Activated CD4-positive, alpha-beta memory T cell treated with anti-CD3 and anti-CD28 coated beads for 36 hours (primary cell): Measurements from ENCODE around the gene NCKAP5. TPM values are rescaled to one million over a fixed set of nuclear protein-coding genes. Genes with fewer than 3 reads are reported as not detected.

Experiments used
- CTCF ChIA-PET: fragments of 350-600 bp; sonication (Branson Sonifier 250); formaldehyde crosslinking; loops from one replicate; lab custom pipeline; 2021; ENCODE audit warnings: antibody characterized with exemption, inconsistent platforms; lab: Charles Lee
- POLR2A ChIA-PET: fragments of 350-600 bp; sonication (Branson Sonifier 250); formaldehyde crosslinking; loops from one replicate; lab custom pipeline; 2021; ENCODE audit warnings: antibody characterized with exemption; lab: Charles Lee
- DNase-seq: peaks from one replicate; pipeline ENCODE4 v3.0.0-alpha.2; 2020
- H3K27ac Mint-ChIP-seq: one replicate; pipeline ENCODE4 v1.8.0; 2021; ENCODE audit warnings: mixed read lengths
- H3K27me3 Mint-ChIP-seq: one replicate; pipeline ENCODE4 v1.8.0; 2021; ENCODE audit warnings: mixed read lengths
- H3K36me3 Mint-ChIP-seq: one replicate; pipeline ENCODE4 v1.8.0; 2021; ENCODE audit warnings: mixed read lengths
- H3K4me1 Mint-ChIP-seq: one replicate; pipeline ENCODE4 v1.8.0; 2021; ENCODE audit warnings: low read depth, mixed read lengths
- H3K4me3 Mint-ChIP-seq: one replicate; pipeline ENCODE4 v1.8.0; 2021; ENCODE audit warnings: mild to moderate bottlenecking, mixed read lengths
- H3K9me3 Mint-ChIP-seq: one replicate; pipeline ENCODE4 v1.8.0; 2021; ENCODE audit warnings: mixed read lengths
- intact Hi-C: fragments of 100-400 bp; cut with micrococcal nuclease; formaldehyde crosslinking; loops from one replicate; pipeline ENCODE4 v1.15.1; 2023
- total RNA-seq, 2 experiments: library from RNA; stranded (reverse); gene quantifications; one replicate each; pipeline ENCODE4 v1.2.3, GENCODE V29; 2021

Gene NCKAP5
- total RNA-seq, 2 experiments from 2014 or later: not detected

GRCh38 chr2:133418021-133418420 lies 150.2 kb downstream of the NCKAP5 start:
- ChIA-PET CTCF (no interaction called here), POLR2A (no interaction called here)
- Mint-ChIP-seq H3K4me1 (no peaks in the 10 kb centered on the region), H3K4me3 (no peak overlapping the region), H3K9me3 (no peaks in the 10 kb centered on the region), H3K27ac (no peak overlapping the region), H3K27me3 (no peaks in the 10 kb centered on the region), H3K36me3 (no peaks in the 10 kb centered on the region)
- intact Hi-C loops: no loop called here
- no peak for DNase-seq

DNA sequence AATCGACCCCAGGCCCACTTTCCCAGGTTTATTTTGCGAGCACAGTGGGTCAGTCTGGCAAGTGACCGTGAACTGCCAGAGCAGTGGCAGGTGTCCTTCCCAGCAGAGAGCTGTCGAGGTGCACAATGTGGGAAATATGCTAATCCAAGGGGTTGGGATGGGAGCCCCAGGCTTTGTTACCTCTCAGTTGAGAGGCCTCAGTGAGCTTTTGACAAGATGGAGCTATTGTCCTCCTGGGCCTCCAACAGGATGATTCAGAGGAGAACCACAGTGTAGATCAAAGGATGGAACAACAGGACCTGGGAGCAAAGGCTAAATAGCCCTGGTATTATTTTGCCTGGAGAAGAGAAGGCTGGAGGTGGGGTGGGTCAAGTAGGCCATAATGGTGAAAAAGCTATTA lies 150.8 kb downstream of the NCKAP5 start:
- Mint-ChIP-seq H3K36me3 (no peaks in the 10 kb centered on the region), H3K27ac (no peak overlapping the region), H3K9me3 (no peaks in the 10 kb centered on the region), H3K4me1 (no peaks in the 10 kb centered on the region), H3K27me3 (no peaks in the 10 kb centered on the region), H3K4me3 (no peak overlapping the region)
- DNase-seq: no peak
- CTCF ChIA-PET: no interaction called here
- intact Hi-C loops: no loop called here
- POLR2A ChIA-PET: no interaction called here

GRCh38 chr2:133416736-133417135 lies 151.5 kb downstream of the NCKAP5 start:
- no peak for DNase-seq
- ChIA-PET CTCF (no interaction called here), POLR2A (no interaction called here)
- intact Hi-C loops: no loop called here
- H3K36me3 Mint-ChIP-seq: no peaks in the 10 kb centered on the region
- no peak overlapping the region for H3K27ac Mint-ChIP-seq
- no peak overlapping the region for H3K4me3 Mint-ChIP-seq
- no peaks in the 10 kb centered on the region for H3K27me3 Mint-ChIP-seq
- H3K9me3 Mint-ChIP-seq: no peaks in the 10 kb centered on the region
- H3K4me1 Mint-ChIP-seq: no peaks in the 10 kb centered on the region

GRCh38 chr2:133416146-133416545 lies 152.1 kb downstream of the NCKAP5 start:
- Mint-ChIP-seq H3K27ac (no peak overlapping the region), H3K9me3 (no peaks in the 10 kb centered on the region), H3K4me1 (no peaks in the 10 kb centered on the region), H3K27me3 (no peaks in the 10 kb centered on the region), H3K36me3 (no peaks in the 10 kb centered on the region), H3K4me3 (no peak overlapping the region)
- ChIA-PET POLR2A (no interaction called here), CTCF (no interaction called here)
- DNase-seq: no peak
- intact Hi-C loops: no loop called here

DNA sequence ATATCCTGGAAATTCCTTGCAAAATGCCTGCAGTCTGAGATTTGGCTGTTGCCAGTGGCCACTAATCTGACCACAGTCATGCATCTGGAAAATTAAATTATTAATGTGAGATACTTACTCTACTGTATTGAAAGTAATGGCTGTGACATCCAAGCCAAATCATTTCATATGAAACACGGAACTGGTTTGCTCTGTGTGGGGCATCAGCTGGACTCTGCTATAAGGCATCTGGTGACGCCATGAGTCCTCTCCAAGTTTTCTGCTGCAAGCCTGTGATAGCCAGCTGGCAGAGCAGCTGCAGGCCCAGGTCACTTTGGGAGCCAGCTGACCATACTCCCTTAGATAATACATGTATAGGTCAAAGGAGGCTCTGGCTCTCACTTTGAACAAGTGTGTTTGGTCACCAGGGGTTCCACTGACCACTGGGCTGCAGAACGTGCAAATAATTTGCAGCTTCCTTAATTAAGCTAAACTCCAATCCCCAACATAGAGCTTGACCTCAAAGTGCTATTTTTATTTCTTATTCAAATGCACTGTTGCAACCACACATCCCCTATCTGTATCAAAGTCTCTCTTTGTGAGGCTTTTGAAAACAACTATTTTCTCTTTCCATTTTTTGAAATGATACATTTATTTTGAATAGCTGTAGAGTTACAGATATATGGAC lies 152.9 kb downstream of the NCKAP5 start:
- POLR2A ChIA-PET: no interaction called here
- intact Hi-C loops: no loop called here
- no peaks in the 10 kb centered on the region for H3K4me1 Mint-ChIP-seq
- no peak overlapping the region for H3K4me3 Mint-ChIP-seq
- CTCF ChIA-PET: no interaction called here
- no peak overlapping the region for H3K27ac Mint-ChIP-seq
- no peaks in the 10 kb centered on the region for H3K27me3 Mint-ChIP-seq
- no peak for DNase-seq
- no peaks in the 10 kb centered on the region for H3K9me3 Mint-ChIP-seq
- no peaks in the 10 kb centered on the region for H3K36me3 Mint-ChIP-seq

- CTCF ChIA-PET: no interaction called here
- no peak overlapping the region for H3K27ac Mint-ChIP-seq
- H3K36me3 Mint-ChIP-seq: no peaks in the 10 kb centered on the region
- H3K9me3 Mint-ChIP-seq: no peaks in the 10 kb centered on the region
- H3K4me1 Mint-ChIP-seq: no peaks in the 10 kb centered on the region
- no peaks in the 10 kb centered on the region for H3K27me3 Mint-ChIP-seq
- POLR2A ChIA-PET: no interaction called here
- intact Hi-C loops: no loop called here
- DNase-seq: no peak
- no peak overlapping the region for H3K4me3 Mint-ChIP-seq
Measured at GRCh38 chr2:133414486-133415209, 153.6 kb downstream of the NCKAP5 start.

DNA sequence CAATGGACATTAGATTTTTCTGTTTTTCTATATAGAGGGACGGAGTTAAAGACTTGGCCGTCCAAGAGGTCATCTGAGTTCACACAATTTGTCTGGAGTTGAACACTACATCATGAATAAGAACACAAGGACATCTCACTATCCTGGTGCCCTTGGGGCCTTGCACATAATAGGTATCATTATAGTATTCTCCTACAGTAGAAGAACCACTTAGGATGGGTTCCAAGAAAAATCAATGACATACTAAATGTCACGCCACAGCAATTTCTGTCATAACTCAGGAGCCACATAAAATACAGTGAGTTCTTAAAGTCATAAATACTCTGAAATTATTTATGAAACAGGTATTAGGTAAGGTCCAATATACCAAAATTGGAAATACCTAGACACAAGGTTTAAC lies 154.4 kb downstream of the NCKAP5 start:
- Mint-ChIP-seq H3K27me3 (no peaks in the 10 kb centered on the region), H3K9me3 (no peaks in the 10 kb centered on the region), H3K36me3 (no peaks in the 10 kb centered on the region), H3K27ac (no peak overlapping the region), H3K4me3 (no peak overlapping the region), H3K4me1 (no peaks in the 10 kb centered on the region)
- POLR2A ChIA-PET: no interaction called here
- CTCF ChIA-PET: no interaction called here
- no peak for DNase-seq
- intact Hi-C loops: no loop called here

- no peak overlapping the region for H3K27ac Mint-ChIP-seq
- intact Hi-C loops: no loop called here
- ChIA-PET POLR2A (no interaction called here), CTCF (no interaction called here)
- H3K4me1 Mint-ChIP-seq: no peaks in the 10 kb centered on the region
- no peaks in the 10 kb centered on the region for H3K9me3 Mint-ChIP-seq
- DNase-seq: no peak
- H3K4me3 Mint-ChIP-seq: no peak overlapping the region
- no peaks in the 10 kb centered on the region for H3K36me3 Mint-ChIP-seq
- H3K27me3 Mint-ChIP-seq: no peaks in the 10 kb centered on the region
Measured at GRCh38 chr2:133412694-133413093, 155.6 kb downstream of the NCKAP5 start.

DNA sequence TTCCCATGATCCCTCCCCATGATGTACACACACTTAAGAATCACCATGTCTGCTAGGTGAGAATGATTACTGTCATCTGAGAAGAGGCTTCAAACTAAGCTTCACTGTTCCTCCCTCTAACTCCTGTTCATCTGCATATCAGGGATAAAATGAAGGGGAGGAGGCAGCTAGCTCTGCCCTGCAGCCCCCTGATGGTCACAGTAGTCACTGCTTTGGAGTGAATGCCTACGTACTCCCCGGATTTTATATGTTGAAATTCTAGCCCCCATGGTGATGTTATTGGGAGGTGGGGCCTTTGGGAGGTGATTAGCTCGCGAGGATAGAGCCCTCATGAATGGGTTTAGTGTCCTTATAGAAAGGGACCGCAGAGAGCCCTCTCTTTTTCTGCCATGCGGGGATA lies 156.4 kb downstream of the NCKAP5 start:
- no peaks in the 10 kb centered on the region for H3K27me3 Mint-ChIP-seq
- H3K36me3 Mint-ChIP-seq: no peaks in the 10 kb centered on the region
- H3K4me3 Mint-ChIP-seq: no peak overlapping the region
- CTCF ChIA-PET: no interaction called here
- intact Hi-C loops: no loop called here
- no peak overlapping the region for H3K27ac Mint-ChIP-seq
- H3K9me3 Mint-ChIP-seq: no peaks in the 10 kb centered on the region
- no peak for DNase-seq
- no peaks in the 10 kb centered on the region for H3K4me1 Mint-ChIP-seq
- POLR2A ChIA-PET: no interaction called here

DNA sequence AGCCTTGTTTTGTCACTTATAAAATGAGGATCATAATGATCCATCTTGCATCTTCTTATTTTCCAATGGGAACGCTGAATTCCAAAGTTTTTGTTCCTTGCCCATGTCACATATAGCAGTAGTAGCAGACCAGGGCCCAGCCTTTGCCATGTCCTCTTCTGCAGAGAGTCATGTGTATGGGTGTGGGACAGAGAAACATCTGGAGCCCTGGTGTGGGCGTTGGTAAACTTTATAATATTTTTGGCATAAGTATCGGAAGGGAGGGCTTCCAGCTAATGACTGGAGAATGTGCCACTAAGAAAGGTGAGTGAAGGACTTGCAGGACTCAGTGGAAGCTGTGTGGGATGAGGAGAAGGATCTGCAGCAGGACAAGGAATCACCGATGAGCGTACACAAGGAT lies 157.2 kb downstream of the NCKAP5 start:
- POLR2A ChIA-PET: no interaction called here
- H3K4me3 Mint-ChIP-seq: no peak overlapping the region
- DNase-seq: no peak
- no peaks in the 10 kb centered on the region for H3K36me3 Mint-ChIP-seq
- H3K9me3 Mint-ChIP-seq: no peaks in the 10 kb centered on the region
- CTCF ChIA-PET: no interaction called here
- intact Hi-C loops: no loop called here
- H3K27me3 Mint-ChIP-seq: no peaks in the 10 kb centered on the region
- H3K27ac Mint-ChIP-seq: no peak overlapping the region
- H3K4me1 Mint-ChIP-seq: no peaks in the 10 kb centered on the region

- intact Hi-C loops: no loop called here
- Mint-ChIP-seq H3K27me3 (no peaks in the 10 kb centered on the region), H3K4me3 (no peak overlapping the region), H3K27ac (no peak overlapping the region), H3K9me3 (no peaks in the 10 kb centered on the region), H3K4me1 (no peaks in the 10 kb centered on the region), H3K36me3 (no peaks in the 10 kb centered on the region)
- POLR2A ChIA-PET: no interaction called here
- CTCF ChIA-PET: no interaction called here
- DNase-seq: no peak
Measured at GRCh38 chr2:133409581-133410285, 158.5 kb downstream of the NCKAP5 start.

- H3K27ac Mint-ChIP-seq: no peak overlapping the region
- no peak overlapping the region for H3K4me3 Mint-ChIP-seq
- no peaks in the 10 kb centered on the region for H3K27me3 Mint-ChIP-seq
- POLR2A ChIA-PET: no interaction called here
- no peaks in the 10 kb centered on the region for H3K9me3 Mint-ChIP-seq
- CTCF ChIA-PET: no interaction called here
- no peak for DNase-seq
- intact Hi-C loops: no loop called here
- H3K36me3 Mint-ChIP-seq: no peaks in the 10 kb centered on the region
- no peaks in the 10 kb centered on the region for H3K4me1 Mint-ChIP-seq
Measured at GRCh38 chr2:133408671-133409070, 159.6 kb downstream of the NCKAP5 start.

- Mint-ChIP-seq H3K36me3 (no peaks in the 10 kb centered on the region), H3K4me3 (no peak overlapping the region), H3K9me3 (no peaks in the 10 kb centered on the region), H3K27ac (no peak overlapping the region), H3K4me1 (no peaks in the 10 kb centered on the region), H3K27me3 (no peaks in the 10 kb centered on the region)
- intact Hi-C loops: no loop called here
- ChIA-PET CTCF (no interaction called here), POLR2A (no interaction called here)
- no peak for DNase-seq
Measured at GRCh38 chr2:133407341-133407740, 160.9 kb downstream of the NCKAP5 start.
